Measurements from ENCODE around the gene CD55.

Gene CD55

GRCh38 chr1:207321079-207321789 lies at the start of gene CD55:
Gene CD55, plus strand, starts transcription at chr1:207321678. Its CDS starts 88 bp downstream, at chr1:207321766.
- DNase-seq = peak; percentile 85

- no peak for DNase-seq
These were observed 46.6 kb upstream of the CD55 start for GRCh38 chr1:207274882-207275281.

GRCh38 chr1:207276465-207276864 lies 45.0 kb upstream of the CD55 start:
- no peak for DNase-seq

- DNase-seq = no peak
These were observed 44.2 kb upstream of the CD55 start for GRCh38 chr1:207277241-207277640.

GRCh38 chr1:207279652-207280051 lies 41.8 kb upstream of the CD55 start:
- no peak for DNase-seq

GRCh38 chr1:207280706-207281105 lies 40.8 kb upstream of the CD55 start:
- no peak for DNase-seq

GRCh38 chr1:207282058-207282457 lies 39.4 kb upstream of the CD55 start:
- peak; percentile 79 for DNase-seq

GRCh38 chr1:207282496-207283380 lies 38.7 kb upstream of the CD55 start:
- peak; percentile 62 for DNase-seq

- no peak for DNase-seq
These were observed 38.1 kb upstream of the CD55 start for GRCh38 chr1:207283421-207283820.

- no peak for DNase-seq
These were observed 37.1 kb upstream of the CD55 start for GRCh38 chr1:207284209-207284897.

- no peak for DNase-seq
These were observed 34.6 kb upstream of the CD55 start for GRCh38 chr1:207286786-207287468.

GRCh38 chr1:207288315-207288714 lies 33.2 kb upstream of the CD55 start:
- DNase-seq = no peak

GRCh38 chr1:207289756-207290155 lies 31.7 kb upstream of the CD55 start:
- DNase-seq = no peak

GRCh38 chr1:207291723-207292122 lies 29.8 kb upstream of the CD55 start:
- no peak for DNase-seq

GRCh38 chr1:207298186-207298585 lies 23.3 kb upstream of the CD55 start:
- no peak for DNase-seq

- peak; percentile 79 for DNase-seq
These were observed 22.7 kb upstream of the CD55 start for GRCh38 chr1:207298636-207299398.

- DNase-seq = no peak
These were observed 20.5 kb upstream of the CD55 start for GRCh38 chr1:207300970-207301369.

- no peak for DNase-seq
These were observed 18.7 kb upstream of the CD55 start for GRCh38 chr1:207302618-207303393.

- no peak for DNase-seq
These were observed 16.6 kb upstream of the CD55 start for GRCh38 chr1:207304710-207305488.

GRCh38 chr1:207305489-207305873 lies 16.0 kb upstream of the CD55 start:
- DNase-seq = no peak

- DNase-seq = no peak
These were observed 15.5 kb upstream of the CD55 start for GRCh38 chr1:207306023-207306422.
